GM12878 (cell line): Measurements from ENCODE around the gene SEPSECS. TPM values are rescaled to one million over a fixed set of nuclear protein-coding genes. Genes with fewer than 3 reads are reported as not detected.

Experiments
- ATAC-seq: fragments of 200-7000 bp; cut with Tn5 transposase; 3 replicates; pipeline ENCODE4 v1.9.1; 2020; ENCODE audit warnings: mild to moderate bottlenecking, moderate library complexity
- BruUV-seq: library from RNA; stranded (reverse); fragments of 400-500 nt; replicated peaks from 2 replicates; lab custom pipeline; 2021; lab: Mats Ljungman, UMichigan
- CTCF ChIA-PET: fragments of 300-600 bp; sonication (Branson Sonifier 250); formaldehyde crosslinking; extraction: SDS; loops from one replicate; lab custom pipeline; 2021; ENCODE audit warnings: inconsistent platforms; lab: Yijun Ruan, JAX
- POLR2A ChIA-PET: fragments of 350-600 bp; formaldehyde crosslinking; extraction: SDS; loops from one replicate; lab custom pipeline; 2021; ENCODE audit warnings: inconsistent platforms; lab: Charles Lee
- RAD21 ChIA-PET: fragments of 300-600 bp; sonication (Branson Sonifier 250); formaldehyde crosslinking; loops from one replicate; lab custom pipeline; 2023; ENCODE audit warnings: antibody characterized with exemption; ENCODE audit not compliant: unreplicated experiment; lab: Charles Lee
- SMC1A ChIA-PET: fragments of 300-600 bp; sonication (Branson Sonifier 250); formaldehyde crosslinking; loops from one replicate; lab custom pipeline; 2023; ENCODE audit not compliant: unreplicated experiment, uncharacterized antibody; lab: Charles Lee
- DNase-seq: peaks from one replicate; pipeline ENCODE4 v3.0.0-alpha.2; 2011; ENCODE audit warnings: low read depth, low spot score
- FAIRE-seq: peaks from 3 replicates; lab custom pipeline; 2011; peaks lifted over from hg19 to GRCh38; lab: Jason Lieb, UNC
- H2AFZ ChIP-seq: 2 replicates; pipeline ENCODE4 v1.6.0; 2011; ENCODE audit warnings: low read depth, low read length, control low read depth; ENCODE audit not compliant: control insufficient read depth
- H3K27ac ChIP-seq: 2 replicates; pipeline ENCODE4 v1.5.1; 2011; ENCODE audit warnings: control low read depth; ENCODE audit not compliant: control insufficient read depth, insufficient read depth
- H3K27me3 ChIP-seq, 2 experiments: replicated peaks in 1 of 2; 2 replicates each; pipeline versions ENCODE4 v1.6.0 to v1.6.1; 2011; ENCODE audit warnings: low read length in 1 of 2; ENCODE audit not compliant: control insufficient read depth in 2 of 2, insufficient read depth in 2 of 2
- H3K36me3 ChIP-seq, 2 experiments: 2 replicates each; pipeline ENCODE4 v1.5.1; 2011; ENCODE audit warnings: low read length in 1 of 2; ENCODE audit not compliant: control insufficient read depth in 2 of 2, insufficient read depth in 2 of 2
- H3K4me1 ChIP-seq: 2 replicates; pipeline ENCODE4 v1.6.1; 2011; ENCODE audit warnings: mild to moderate bottlenecking, low read length, moderate library complexity, mixed read lengths; ENCODE audit not compliant: control insufficient read depth, insufficient read depth
- H3K4me2 ChIP-seq: 2 replicates; pipeline ENCODE4 v1.6.0; 2011; ENCODE audit warnings: control low read depth; ENCODE audit not compliant: control insufficient read depth, insufficient read depth
- H3K4me3 ChIP-seq: fragments of 200-600 bp; sonication (generic); 2 replicates; pipeline ENCODE4 v1.5.1; 2016
- H3K79me2 ChIP-seq: 2 replicates; pipeline ENCODE4 v1.6.0; 2011; ENCODE audit warnings: low read length; ENCODE audit not compliant: control insufficient read depth, insufficient read depth
- H3K9ac ChIP-seq: 2 replicates; pipeline ENCODE4 v1.8.0; 2011; ENCODE audit warnings: low read length, control low read depth, mixed read lengths; ENCODE audit not compliant: control insufficient read depth, insufficient read depth
- H3K9me3 ChIP-seq: replicated peaks from 3 replicates; pipeline ENCODE4 v1.5.1; 2011; ENCODE audit warnings: mild to moderate bottlenecking, low read length; ENCODE audit not compliant: control insufficient read depth, insufficient read depth
- H4K20me1 ChIP-seq: 2 replicates; pipeline ENCODE4 v1.6.0; 2011; ENCODE audit not compliant: control insufficient read depth, insufficient read depth
- CEBPZ ChIP-seq: fragments of 150-350 bp; IDR thresholded peaks from 2 replicates; pipeline ENCODE4 v1.6.1; 2016; ENCODE audit warnings: low read depth, low read length
- JUNB ChIP-seq: IDR thresholded peaks from 2 replicates; pipeline ENCODE4 v1.6.1; 2016; ENCODE audit warnings: antibody characterized with exemption, mild to moderate bottlenecking
- SIX5 ChIP-seq: IDR thresholded peaks from 2 replicates; pipeline ENCODE4 v1.6.1; 2011; ENCODE audit warnings: mild to moderate bottlenecking, low read depth, low read length, moderate library complexity; ENCODE audit not compliant: severe bottlenecking
- WGBS: methylation state at CpG from one replicate; pipeline ENCODE4 v1.1.6; 2016; ENCODE audit warnings: low lambda C conversion rate; ENCODE audit not compliant: insufficient replicate concordance, insufficient coverage; ENCODE audit errors: missing lambda C conversion rate; 5-methylcytosine and 5-hydroxymethylcytosine counted together
- in situ Hi-C: fragments of 300-500 bp; cut with MboI; formaldehyde crosslinking; loops from 9 replicates; pipeline ENCODE4 v1.14.3; 2018; ENCODE audit warnings: mixed read lengths
- intact Hi-C: fragments of 100-400 bp; cut with micrococcal nuclease; formaldehyde crosslinking; loops from one replicate; pipeline ENCODE4 v1.14.2; 2022; ENCODE audit not compliant: unreplicated experiment
- polyA plus RNA-seq, 11 experiments: library from polyadenylated mRNA; depleted of rRNA in 4 of 11; unstranded in 6 of 11; stranded (reverse) in 5 of 11; fragments of >200 nt; fragmentation: Nextera tagmentation in 4 of 11; fragmentation: Illumina TruSeq in 1 of 11; extraction: Ambion mirVana in 4 of 11; extraction: Trizol in 1 of 11; gene quantifications; 1 replicate in 1 of 11; 2 replicates in 10 of 11; pipeline versions ENCODE4 v1.2.1 to v1.2.3, GENCODE V29; 2011 to 2016; ENCODE audit warnings: inconsistent platforms in 2 of 11, missing spikeins in 2 of 11, low read depth in 1 of 11
- total RNA-seq, 4 experiments: library from RNA; depleted of rRNA in 3 of 4; stranded (reverse); fragments of >200 nt in 3 of 4; fragmentation: Illumina TruSeq in 1 of 4; extraction: Trizol in 1 of 4; gene quantifications; 2 replicates each; pipeline versions ENCODE4 v1.2.1 to v1.2.3, GENCODE V29; 2013 to 2021
- TF ChIP-seq, protein P1 (sequence below): IDR thresholded peaks from 2 replicates; pipeline ENCODE4 v1.6.1; 2011; ENCODE audit warnings: borderline replicate concordance, low read depth, mild to moderate bottlenecking, moderate library complexity, mixed read lengths, low read length; ENCODE audit not compliant: insufficient read depth; ENCODE audit errors: extremely low read length

The SEPSECS gene
- total and polyA plus RNA-seq, 10 of the 15 experiments (the other 5 are each of a cell fraction or from before 2014, with no cell fraction given), result 2.8 to 15.8 (median 7.2) TPM

GRCh38 chr4:25092139-25092538, 68.1 kb downstream of the SEPSECS start (continued):
- TF ChIP-seq, protein P1, sequence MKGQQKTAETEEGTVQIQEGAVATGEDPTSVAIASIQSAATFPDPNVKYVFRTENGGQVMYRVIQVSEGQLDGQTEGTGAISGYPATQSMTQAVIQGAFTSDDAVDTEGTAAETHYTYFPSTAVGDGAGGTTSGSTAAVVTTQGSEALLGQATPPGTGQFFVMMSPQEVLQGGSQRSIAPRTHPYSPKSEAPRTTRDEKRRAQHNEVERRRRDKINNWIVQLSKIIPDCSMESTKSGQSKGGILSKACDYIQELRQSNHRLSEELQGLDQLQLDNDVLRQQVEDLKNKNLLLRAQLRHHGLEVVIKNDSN, result no peak
- no peak for TF ChIP-seq SIX5

- DNase-seq, result no peak
- Histone ChIP-seq H3K36me3 (no peaks in the 10 kb centered on the region), H4K20me1 (no peaks in the 10 kb centered on the region), H3K27ac (no peak overlapping the region), H3K4me3 (no peak overlapping the region), H2AFZ (no peak overlapping the region), H3K9me3 (no peaks in the 10 kb centered on the region), H3K4me2 (no peak overlapping the region), H3K9ac (no peak overlapping the region), H3K27me3 (peaks cover 0 to 2% of the 10 kb centered on the region in 2 experiments; a peak in 2 of 4 replicates), H3K4me1 (no peaks in the 10 kb centered on the region), H3K79me2 (no peaks in the 10 kb centered on the region)
- ChIA-PET RAD21 (no interaction called here), SMC1A (no interaction called here), POLR2A (no interaction called here), CTCF (no interaction called here)
- TF ChIP-seq JUNB, result 0 out of 2 replicates have a peak, but pooled peaks have one; percentile 8
- no peak for TF ChIP-seq CEBPZ
- no peak for FAIRE-seq
- BruUV-seq, result no TSS peak
- whole genome bisulfite sequencing, result 4% methylated on average over 2 of the region's 2 CpGs
- intact Hi-C loops, result no loop called here
- ATAC-seq, result no peak
- in situ Hi-C loops, result no loop called here
Measured at GRCh38 chr4:25090516-25090915, 69.7 kb downstream of the SEPSECS start.
